NCI-H1436 treated with DMSO at 0.1 percent for 48 hours (cell line): ENCODE measurements around the gene IZUMO4.

Experiments used
- DNase-seq: peaks from one replicate; lab custom pipeline; 2025; lab: John Stamatoyannopoulos, UW

The IZUMO4 gene

GRCh38 chr19:2148482-2149135 is 51.9 kb downstream of the IZUMO4 start:
- DNase-seq: no peak
